ENCODE data around the gene CAMK2B.

CAMK2B gene

DNA sequence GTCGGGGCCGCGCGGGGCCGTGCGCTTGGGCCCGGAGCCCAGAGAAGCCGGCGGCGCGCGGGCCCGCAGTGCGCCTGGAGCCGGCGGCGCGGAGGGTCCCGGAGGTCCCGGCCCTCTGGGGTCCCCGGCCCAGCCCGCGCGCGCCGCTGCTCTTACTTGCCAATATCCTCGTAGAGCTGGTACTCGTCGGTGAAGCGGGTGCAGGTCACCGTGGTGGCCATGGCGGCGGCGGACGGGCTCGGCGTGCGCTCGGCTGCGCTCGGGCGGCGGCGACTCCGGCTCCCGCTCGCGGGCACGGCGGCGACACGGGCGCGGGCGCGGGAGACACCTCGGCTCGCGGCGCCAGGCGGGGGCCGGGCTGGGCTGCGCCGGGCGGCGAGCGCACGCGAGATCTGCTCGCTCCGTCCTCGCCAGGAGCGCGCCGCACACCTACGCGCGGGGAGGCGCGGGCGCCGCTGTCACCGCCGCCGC is at the start of gene CAMK2B:
Gene CAMK2B, minus strand, starts transcription at position 394 of the 471 bp plus-strand sequence. Its CDS starts 173 bp downstream, at position 221.
- peak; percentile 45 for DNase-seq

DNA sequence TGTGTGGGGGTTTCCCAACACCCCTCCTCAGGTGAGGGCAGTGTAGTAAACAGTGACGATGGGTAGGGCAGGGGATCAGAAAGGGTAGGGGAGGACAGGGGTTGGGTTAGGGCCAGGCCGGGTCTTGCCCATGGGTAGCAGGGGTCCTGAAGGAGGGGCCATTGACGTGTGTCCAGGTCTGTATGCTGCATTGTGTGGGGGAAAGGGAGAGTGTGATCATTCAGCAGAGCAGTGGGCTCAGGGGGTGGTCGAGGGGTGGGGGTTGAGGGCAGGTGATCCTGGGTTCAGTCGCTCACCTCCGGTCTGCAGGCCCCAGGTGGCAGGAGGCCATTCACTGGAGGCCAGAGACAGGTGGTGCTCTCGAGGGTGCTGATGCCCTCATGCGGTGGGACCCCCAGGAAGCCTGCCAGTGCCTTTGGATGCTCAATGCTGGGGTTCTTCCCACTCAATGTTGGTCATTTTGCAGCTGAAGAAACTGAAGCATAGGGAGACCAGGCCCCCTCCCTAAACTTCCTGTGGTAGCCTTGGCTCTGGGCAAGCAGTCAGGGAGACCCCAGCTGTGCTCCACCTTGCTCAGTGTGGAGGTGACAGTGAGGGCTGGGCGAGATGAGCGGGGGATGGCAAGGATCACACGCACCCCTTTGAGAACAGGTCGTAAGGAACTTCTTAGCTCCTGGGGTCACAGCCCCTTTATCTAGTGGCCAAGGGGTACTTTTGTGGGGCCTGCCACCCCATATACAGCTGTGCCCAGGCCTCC is 48.8 kb upstream of the CAMK2B start:
- no peak for DNase-seq

DNA sequence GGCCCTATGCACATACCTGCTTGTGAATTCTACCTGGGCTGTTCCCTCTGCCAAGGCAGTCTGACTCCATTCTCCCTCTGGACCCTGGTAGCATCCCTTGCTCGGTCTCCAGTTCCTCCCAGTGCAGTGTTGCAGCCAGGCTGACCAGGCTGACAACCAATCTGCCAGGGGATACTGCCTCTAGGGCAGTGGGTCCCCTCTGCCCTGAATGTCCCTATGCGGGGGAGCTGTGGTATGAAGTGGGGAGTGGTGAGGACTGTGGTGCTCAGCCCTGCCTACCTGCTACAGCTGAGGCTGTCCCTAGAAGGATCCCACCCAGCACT is 48.0 kb upstream of the CAMK2B start:
- no peak for DNase-seq

DNA sequence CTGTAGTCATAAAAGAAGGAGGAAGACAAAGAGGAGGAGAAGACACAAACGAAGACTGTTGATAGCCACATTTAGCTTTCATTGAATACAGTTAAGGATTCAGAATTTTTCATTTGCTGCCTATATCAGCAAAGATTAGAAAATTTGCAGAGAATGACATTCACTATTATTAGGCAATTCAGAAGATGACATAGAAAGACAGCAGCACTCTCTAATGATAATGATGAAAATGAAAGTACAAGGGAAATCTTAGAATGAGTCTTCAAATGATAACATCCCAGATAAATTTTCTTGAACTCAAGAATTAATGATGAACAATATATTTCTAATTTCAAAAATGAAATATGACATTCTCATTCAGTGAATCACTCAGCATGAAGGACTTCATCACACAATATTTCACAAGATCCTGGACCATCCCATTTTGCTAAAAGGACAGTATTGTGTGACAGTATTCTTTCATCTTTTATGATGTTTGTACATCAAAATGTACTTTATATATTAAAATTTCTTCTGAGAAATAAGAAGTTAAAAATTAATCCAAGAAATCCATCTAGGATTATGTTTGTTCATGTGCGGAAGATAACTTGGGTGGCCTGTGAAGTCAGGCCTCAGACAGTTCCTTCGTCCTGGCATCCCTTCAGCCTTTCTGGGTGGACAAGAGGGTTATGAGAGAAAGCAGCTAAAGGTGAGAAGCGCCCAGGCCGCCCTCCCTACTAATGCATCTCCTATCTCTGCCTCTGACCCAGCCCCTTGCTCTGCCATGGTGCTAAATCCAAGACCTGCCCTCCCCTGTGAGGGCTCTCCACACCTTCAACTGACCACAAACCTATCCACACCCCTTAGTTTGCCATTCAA is 47.4 kb upstream of the CAMK2B start:
- no peak for DNase-seq

DNA sequence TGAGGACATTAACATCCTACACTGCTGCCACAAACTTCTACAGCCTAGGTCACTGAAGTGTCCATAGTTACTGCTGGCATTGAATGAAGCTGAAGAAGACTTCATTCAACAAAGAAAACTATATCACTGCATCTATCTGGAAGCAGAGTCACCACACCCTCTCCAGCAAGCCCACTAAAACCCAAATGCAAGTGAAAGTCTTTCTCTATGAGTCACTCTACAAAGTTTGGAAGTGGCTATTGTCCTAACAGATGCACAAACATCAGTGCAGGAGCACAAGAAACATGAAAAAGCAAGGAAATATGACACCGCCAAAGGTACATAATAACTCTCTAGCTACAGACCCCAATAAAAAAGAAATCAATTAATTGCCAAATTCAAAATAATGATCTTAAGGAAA is 43.5 kb upstream of the CAMK2B start:
- no peak for DNase-seq

DNA sequence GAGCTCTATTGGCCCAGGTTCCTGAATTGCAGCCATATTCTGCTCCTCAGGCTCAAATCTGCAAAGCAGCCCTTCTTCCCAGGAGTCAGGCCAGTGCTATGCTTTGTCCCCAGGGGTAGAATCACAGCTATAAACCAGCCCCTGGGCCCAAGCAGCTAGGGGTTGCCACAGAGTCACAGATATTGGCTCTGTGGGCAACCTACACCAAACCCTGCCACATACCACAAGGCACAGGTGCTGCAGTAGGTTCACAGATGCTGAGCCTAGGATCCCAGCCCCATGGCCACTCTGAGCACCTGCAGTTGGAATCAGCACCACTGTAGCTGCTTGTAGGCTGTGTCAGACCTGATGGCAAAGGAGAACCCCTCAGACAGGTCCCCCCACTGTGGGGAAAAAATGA is 43.1 kb upstream of the CAMK2B start:
- no peak for DNase-seq

DNA sequence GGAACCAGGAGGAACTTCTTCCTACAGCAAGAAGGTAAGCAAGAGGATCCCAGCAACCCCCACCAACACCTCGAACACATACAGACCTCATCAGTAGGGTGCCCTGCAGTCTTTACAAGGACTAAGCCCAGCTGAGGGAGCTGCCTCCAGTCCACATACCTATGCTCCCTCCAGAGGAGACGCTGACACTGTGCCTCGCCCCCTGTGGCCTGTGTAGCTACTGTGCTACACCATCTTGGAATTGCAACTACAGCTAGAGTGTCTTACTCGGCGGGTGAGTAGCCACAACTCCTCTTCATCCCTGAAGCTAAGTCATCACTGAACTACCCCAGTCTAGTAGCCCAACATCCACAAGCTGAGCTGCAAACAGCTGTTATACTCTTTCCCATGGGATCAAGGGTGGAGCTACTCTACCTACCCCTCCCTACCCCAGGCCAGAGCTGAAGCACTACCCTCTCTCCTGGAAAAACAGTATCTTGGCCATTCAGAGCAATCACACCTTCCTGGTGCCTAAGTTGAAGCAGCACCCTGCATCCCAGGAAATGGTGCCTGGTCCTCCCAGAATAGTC is 42.2 kb upstream of the CAMK2B start:
- no peak for DNase-seq

DNA sequence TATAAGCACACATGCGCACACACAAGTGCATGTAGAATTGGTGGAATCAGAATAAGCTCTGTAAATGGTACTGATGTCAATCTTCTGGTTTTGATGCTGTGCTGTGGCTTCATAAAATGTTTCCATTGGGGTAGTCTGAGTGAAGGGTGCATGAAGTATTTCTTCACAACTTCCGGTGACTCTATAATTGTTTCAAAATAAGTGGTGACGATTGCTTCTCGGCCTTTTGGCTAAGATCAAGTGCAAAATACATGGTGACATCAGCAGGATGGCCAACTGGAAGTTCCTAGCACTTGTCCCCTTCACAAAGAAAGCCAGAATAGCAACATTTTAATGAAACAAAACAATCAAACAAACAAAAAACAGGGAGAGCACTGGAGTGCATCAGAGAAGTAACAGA is 41.6 kb upstream of the CAMK2B start:
- DNase-seq: no peak

DNA sequence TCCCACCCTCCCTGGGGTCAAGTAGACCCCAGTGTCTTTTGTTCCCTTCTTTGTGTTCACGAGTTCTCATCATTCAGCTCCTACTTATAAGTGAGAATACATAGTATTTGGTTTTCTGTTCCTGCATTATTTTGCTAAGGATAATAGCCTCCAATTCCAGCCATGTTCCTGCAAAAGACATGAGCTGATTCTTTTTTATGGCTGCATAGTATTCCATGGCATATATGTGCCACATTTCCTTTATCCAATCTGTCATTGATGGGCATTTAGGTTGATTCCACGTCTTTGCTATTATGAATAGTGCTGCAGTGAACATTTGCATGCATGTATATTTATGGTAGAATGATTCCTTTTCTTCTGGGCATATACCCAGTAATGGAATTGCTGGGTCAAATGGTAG is 28.3 kb upstream of the CAMK2B start:
- no peak for DNase-seq

DNA sequence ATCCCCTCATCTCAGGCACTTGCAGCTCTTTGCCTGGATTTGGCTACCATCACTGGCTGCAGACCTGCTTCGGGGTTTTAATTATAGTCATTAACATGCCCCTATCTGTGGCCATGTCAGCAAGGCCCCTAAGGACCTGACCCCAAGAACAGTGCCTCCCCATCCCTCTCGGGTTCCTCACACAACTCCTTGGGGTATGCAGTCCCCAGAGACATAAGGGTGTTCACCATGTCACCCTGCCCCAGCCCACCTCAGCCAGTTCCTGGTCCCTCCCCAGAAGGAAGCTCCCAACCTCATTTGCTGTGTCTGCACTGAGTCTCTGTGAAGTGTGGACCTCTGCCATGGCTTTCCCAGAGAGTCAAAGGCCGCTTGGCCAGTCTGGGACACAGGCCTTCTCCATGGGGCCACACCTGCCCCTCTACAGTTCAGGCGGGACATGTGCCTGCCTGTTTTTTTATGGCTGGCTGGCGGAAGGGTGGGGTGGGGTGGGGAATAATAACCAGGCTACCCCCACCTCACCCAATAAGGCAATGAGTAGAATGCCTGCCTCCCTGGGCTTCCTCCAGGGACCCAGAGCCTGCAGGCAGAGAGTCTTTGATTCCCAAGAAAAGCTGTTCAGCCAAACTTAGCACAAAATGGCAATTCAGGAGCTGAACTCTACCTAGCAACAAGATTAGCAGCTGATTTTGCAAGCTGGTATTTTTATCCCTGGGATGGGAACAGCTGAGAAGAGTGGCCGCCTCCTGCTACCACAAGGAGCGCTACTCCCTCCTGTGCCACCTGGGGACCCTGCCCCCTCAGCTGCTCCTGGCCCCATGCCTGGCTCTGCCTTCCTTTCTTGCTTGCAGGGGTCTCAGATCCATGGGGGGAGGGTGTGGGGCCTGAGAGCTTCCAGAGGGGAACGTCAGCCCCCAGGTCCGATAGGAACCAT is 23.7 kb upstream of the CAMK2B start:
- DNase-seq: no peak

DNA sequence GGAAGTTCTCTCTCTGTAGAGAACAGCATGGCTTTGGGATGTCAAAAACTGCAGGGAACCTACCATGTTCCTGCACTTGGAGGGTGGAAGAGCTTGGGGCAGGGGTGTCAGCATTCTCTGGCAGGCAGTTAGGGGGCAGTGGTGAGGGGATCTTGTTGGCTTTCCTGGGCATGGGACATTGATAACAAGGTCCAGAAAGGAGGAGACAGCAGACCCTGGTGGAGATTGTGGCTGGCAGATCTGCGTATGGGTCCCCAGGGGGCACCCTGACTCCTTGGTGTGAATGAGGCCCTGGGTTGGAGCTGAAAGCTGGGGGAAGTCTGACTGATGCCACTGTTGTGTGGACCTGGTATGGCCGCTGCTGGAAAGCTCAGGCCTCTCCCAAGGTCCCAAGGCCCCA is 22.9 kb upstream of the CAMK2B start:
- DNase-seq: peak; percentile 20

DNA sequence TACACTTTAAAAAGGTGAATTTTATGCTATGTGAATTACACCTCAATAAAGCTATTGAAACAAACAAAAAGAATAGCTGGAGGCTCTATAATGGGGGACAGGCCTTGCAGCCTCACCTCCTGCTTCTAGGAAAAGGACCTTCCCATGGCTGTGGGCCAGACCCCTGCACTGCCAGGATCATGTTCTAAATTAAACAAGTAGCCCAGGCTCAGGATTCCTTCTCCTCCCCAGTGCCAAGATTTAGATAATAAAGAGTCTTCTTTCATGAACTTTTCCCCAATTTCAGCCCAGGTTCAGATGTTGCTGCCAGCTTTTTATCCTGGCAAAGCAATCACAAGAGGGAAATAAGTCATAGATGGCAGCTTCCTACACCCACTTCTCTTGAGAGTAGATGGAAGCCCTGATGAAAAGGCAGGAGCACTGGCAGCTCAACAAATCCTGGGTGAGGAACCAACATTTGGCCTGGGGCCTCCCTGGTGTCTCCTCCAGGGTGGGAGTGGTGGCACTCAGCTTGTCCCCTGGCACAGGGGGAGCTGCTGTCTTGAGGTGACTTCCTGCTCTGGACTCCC is 22.2 kb upstream of the CAMK2B start:
- DNase-seq: no peak

DNA sequence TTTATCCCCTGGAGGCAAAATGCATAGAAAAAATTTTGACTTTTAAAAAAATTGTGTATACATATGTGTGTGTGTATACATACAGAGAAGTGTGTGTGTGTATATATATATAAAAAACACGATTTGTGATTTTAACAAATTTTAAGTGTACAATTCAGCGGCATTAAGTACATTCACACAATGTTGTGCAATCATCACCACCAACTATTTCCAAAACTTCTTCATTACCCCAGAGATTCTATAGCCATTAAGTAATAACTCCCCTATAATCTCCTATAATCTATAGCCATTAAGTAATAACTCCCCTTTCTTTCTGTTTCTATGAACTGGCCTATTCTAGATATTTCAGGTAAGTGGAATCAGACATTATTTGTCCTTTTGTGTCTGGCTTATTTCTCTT is 20.7 kb upstream of the CAMK2B start:
- no peak for DNase-seq

DNA sequence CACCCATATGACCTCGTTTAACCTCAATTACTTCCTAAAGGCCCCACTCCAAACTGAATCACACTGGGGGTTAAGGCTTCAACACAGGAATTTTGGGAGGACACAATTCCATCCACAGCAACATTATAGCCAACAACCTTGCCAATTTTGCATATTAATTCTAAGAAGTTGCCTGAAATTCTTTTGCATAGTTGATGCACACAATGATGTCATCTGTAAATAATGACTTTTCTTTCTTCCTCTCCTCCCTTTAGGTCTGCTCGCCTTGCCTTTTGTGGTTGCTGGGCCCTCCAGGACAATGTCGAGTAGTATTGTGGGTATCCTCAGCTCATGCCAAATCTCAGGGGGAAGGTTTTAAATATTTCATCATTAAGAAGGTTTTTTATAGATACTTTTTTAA is 16.0 kb upstream of the CAMK2B start:
- no peak for DNase-seq

DNA sequence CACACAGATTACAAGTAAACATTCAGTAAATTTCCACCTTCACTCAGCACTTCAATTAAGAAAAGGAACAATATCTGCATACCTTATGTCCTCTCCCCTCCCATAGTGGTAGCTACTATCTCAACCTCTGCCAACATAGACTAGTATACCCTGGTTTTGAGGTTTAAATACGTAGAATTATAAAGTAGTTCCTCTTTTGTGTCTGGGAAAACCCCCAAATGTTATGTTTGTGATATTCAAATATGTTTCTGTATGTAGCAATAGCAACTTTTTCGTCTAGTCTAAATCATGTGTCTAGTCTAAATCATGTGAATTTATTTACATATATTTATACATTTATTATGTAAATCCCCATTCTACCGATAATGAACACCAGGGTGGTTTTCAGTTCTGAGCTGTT is 13.2 kb upstream of the CAMK2B start:
- DNase-seq: no peak

DNA sequence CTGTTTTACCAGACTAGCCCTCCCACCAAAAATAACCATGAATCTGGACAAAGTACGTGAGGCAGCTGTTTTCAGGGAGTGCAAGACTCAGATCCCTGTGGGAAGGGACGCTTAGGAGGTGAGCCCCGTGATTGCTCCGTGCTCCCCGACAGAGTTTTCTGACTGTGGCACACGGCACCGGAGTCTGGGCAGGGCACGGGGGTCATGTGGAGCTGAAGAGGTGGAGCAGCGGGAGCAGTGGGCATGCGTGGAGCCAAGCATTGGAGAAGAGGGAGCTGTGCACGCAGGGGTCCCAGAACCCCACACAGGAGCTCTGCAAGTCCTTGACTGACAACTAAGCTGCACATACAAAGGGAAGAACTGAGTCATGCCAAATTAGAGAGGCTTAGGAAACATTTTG is 11.1 kb upstream of the CAMK2B start:
- no peak for DNase-seq

DNA sequence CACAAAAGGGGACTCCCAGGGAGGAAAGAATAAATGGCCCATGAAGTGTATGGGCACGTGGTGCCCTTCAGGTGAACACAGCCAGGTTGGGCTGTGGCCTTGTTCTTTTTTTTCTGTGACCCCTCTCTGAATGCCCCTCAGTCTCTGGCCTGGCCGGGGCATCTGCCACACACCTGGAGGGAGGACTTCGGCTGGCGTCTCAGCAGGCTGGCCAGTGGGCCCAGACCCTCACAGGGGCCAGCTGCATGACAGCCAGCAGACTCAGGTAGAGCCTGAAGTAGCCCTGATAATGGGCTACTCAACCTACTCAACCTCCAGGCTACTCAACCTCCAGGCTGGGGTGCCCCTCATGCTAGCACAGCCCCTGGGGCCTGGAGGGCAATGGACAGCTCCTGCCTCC is 9.8 kb upstream of the CAMK2B start:
- no peak for DNase-seq

DNA sequence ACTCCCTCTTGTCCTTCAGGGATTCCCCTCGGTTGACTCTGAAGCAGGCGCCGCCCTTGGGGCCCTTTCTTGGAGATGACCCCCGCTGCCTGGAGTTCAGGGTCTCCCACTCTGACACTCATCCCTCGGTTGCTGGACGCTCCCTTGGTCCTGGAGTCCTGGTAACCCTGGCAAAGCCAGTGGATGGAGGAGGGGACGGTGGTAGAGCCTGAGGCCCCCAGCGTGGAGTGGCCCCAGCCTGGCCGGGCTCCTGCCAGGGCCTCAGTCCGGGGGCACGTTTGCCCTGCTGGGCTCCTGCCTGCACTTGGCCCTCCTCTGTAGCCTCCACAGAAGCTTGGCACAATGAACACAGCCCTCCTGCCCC is 9.3 kb upstream of the CAMK2B start:
- DNase-seq: no peak

DNA sequence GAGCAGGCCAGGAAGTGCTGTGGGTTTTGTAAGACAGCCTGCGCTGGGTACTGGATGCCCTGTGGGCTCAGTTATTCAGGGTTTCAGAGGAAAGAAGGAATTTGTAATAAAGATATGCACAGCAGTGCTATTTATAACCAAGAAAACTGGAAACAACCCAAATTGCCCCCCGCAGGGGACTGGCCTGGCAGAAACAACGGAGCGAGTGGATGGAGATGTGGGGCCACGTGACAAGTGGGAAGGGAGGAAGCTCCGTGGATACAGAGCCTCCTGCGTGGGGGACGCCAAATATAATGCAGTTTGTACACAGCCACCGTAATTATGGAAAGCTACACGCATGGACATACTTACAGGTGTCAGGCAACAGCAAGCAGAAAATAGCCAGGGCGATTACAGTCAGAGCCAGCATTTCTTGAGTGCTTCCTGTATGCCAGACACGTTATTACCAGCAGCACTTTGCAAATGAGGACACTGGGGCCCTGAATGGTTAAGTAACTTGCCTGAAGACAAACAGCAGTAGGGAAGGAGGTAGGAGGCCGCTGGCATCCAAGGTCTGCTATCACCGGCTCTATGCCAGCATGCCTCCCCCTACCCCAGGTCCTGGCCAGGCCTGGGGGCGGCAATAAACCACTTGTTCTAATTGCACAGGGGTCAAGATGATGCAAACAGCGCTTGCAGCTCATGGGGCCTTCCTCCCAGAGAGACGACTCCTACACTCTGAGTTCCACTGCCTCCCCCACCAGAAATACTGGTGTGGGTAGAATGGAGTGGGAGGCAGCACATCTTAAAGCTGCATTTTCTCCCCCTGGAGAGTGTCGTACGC is 8.7 kb upstream of the CAMK2B start:
- DNase-seq: no peak

DNA sequence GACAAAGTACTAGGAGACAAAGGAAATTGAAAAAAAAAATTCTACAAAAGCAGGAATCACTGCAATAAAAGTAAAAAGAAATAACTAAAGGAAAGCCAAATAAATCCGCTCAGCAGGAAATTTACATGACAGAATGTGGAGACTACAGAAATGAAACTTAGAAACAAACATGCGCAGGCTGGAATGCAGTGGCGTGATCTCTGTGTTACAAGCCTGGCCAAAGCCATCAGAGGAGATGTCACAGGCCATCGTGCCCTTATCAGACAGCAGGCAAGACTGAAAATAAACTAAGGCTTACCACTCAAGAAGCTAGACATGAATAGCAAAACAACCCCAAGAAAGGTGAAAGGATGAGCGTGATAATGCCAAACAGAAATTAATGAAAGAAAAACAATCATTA is 6.3 kb upstream of the CAMK2B start:
- no peak for DNase-seq

DNA sequence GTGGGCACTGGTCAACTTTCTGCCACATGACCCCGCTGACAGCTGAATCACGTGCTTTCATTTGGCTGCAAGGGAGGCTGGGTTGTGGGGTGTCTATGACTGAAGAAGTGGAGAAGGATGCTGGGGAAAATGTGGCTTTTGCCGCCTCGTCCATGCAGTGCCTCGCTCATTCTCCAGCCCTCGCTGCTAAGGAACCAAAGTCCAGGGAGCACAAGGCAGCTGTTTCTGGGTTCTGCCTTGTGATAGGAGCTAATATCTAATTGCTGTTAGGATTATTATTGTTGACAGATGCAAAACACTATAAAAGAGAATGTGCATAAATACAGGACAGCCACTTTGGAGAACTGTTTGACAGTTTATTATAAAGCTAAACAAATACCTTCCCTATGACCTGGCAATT is 4.9 kb upstream of the CAMK2B start:
- no peak for DNase-seq

DNA sequence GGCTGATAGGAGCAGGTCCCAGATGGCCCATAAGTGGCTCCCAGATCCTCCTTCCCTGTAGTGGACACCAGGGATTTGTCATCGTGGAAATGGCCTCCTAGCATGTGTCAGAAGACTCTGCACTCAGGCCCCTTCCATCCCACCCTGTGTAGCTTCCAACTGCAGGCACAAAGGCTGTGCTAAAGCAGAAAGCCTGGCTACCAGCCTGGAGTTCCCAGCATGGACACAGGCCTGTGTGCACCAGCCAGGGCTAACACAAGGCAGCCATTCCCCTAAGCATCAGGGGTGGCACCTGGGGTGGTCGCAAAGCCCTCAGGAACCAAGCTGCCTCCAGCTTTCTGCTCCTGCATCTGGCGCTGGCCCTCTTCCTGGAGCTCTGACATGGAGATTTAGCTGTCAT is 4.5 kb upstream of the CAMK2B start:
- DNase-seq: no peak

Data from stimulated activated CD4-positive, alpha-beta T cell treated with anti-CD3 and anti-CD28 coated beads, Interleukin-15, amount 100 ng/mL, for 24 hours (primary cell).